Measurements from ENCODE around the gene KRT33B. TPM values are rescaled to one million over a fixed set of nuclear protein-coding genes. Genes with fewer than 3 reads are reported as not detected.

The KRT33B gene
- total and polyA plus RNA-seq, 2 of the 13 experiments (the other 11 are each of a cell fraction or from before 2014, with no cell fraction given), result not detected

DNA sequence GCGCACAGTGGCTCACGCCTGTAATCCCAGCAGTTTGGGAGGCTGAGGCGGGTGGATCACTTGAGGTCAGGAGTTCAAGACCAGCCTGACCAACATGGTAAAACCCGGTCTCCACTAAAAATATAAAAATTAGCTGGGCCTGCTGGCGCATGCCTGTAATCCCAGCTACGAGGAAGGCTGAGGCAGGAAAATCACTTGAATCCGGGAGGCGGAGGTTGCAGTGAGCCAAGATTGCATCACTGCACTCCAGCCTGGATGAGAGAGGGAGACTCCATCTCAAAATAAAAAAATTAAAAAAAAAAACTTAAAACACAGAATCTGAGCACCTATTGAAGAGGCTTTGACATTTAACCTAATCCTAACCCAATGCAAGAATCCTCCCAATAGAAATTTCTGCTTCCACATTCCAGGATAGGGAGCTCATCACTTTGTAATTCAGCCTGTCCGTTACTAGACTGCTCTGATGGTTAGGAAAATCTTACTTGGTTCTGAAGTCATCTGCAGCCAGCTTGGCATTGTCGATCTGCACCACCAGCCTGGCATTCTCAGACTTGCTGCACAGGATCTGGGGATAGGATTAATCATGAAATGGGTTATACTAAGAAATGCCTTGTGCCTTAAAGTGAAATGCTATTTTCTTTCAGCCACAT lies 2.1 kb downstream of the KRT33B start (continued):
- TF ChIP-seq, protein P1, sequence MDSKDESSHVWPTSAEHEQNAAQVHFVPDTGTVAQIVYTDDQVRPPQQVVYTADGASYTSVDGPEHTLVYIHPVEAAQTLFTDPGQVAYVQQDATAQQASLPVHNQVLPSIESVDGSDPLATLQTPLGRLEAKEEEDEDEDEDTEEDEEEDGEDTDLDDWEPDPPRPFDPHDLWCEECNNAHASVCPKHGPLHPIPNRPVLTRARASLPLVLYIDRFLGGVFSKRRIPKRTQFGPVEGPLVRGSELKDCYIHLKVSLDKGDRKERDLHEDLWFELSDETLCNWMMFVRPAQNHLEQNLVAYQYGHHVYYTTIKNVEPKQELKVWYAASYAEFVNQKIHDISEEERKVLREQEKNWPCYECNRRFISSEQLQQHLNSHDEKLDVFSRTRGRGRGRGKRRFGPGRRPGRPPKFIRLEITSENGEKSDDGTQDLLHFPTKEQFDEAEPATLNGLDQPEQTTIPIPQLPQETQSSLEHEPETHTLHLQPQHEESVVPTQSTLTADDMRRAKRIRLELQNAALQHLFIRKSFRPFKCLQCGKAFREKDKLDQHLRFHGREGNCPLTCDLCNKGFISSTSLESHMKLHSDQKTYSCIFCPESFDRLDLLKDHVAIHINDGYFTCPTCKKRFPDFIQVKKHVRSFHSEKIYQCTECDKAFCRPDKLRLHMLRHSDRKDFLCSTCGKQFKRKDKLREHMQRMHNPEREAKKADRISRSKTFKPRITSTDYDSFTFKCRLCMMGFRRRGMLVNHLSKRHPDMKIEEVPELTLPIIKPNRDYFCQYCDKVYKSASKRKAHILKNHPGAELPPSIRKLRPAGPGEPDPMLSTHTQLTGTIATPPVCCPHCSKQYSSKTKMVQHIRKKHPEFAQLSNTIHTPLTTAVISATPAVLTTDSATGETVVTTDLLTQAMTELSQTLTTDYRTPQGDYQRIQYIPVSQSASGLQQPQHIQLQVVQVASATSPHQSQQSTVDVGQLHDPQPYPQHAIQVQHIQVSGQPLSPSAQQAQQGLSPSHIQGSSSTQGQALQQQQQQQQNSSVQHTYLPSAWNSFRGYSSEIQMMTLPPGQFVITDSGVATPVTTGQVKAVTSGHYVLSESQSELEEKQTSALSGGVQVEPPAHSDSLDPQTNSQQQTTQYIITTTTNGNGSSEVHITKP (CRISPR knock-in tag; IDR thresholded peaks at IDR 0.05; ENCODE audit: low read depth), result no peak
- TF ChIP-seq ZNF556 (CRISPR knock-in tag; IDR thresholded peaks at IDR 0.05; ENCODE audit: borderline replicate concordance) (no peak), ZNF367 (CRISPR knock-in tag; IDR thresholded peaks at IDR 0.05; ENCODE audit: borderline replicate concordance) (no peak), ZNF788 (CRISPR knock-in tag; IDR thresholded peaks at IDR 0.05; ENCODE audit: borderline replicate concordance) (no peak), FOXO1 (CRISPR knock-in tag; IDR thresholded peaks at IDR 0.05) (no peak), CSRNP2 (CRISPR knock-in tag; conservative IDR thresholded peaks at IDR 0.05; ENCODE audit: low read depth) (no peak), HNF1B (CRISPR knock-in tag; IDR thresholded peaks at IDR 0.05) (no peak), ZNF644 (CRISPR knock-in tag; IDR thresholded peaks at IDR 0.05; ENCODE audit: low read depth) (no peak)
